22Rv1 (cell line): ENCODE data around the gene MICU1.

Experiments
- CTCF ChIP-seq: fragments of 450-650 bp; IDR thresholded peaks from 2 replicates; pipeline ENCODE4 v1.5.1; 2017; ENCODE audit warnings: mild to moderate bottlenecking
- ZFX ChIP-seq: fragments of 450-650 bp; IDR thresholded peaks from 2 replicates; pipeline ENCODE4 v1.6.1; 2017; ENCODE audit warnings: antibody characterized with exemption, borderline replicate concordance

- TF ChIP-seq CTCF (no peak), ZFX (no peak)
These were observed 34.3 kb upstream of the MICU1 start for GRCh38 chr10:72660220-72660619.
